OCI-LY3 (cell line): ENCODE data around the gene PAX6.

Source experiments
- H2AFZ ChIP-seq: fragments of 200-600, 300-600 bp; shearing (Covaris generic); 2 replicates; pipeline ENCODE4 v1.6.0; 2014; ENCODE audit warnings: antibody characterized with exemption, low read depth, low read length
- H3K27ac ChIP-seq: fragments of 200-600, 300-600 bp; sonication (generic); 2 replicates; pipeline ENCODE4 v1.5.1; 2014; ENCODE audit warnings: mild to moderate bottlenecking, low read length, moderate library complexity, mixed read lengths
- H3K27me3 ChIP-seq: fragments of 200-600, 300-600 bp; sonication (generic); 2 replicates; pipeline ENCODE4 v1.6.1; 2014; ENCODE audit warnings: low read depth, low read length, mixed read lengths
- H3K36me3 ChIP-seq: fragments of 200-600, 300-600 bp; sonication (generic); replicated peaks from 2 replicates; pipeline ENCODE3; 2014; ENCODE audit warnings: low read depth, low read length, mixed read lengths
- H3K4me1 ChIP-seq: fragments of 300-600, 200-600 bp; sonication (generic); 2 replicates; pipeline ENCODE4 v1.6.1; 2014; ENCODE audit warnings: low read length, mixed read lengths
- H3K4me2 ChIP-seq: fragments of 200-600, 300-600 bp; sonication (generic); 2 replicates; pipeline ENCODE4 v1.6.1; 2014; ENCODE audit warnings: low read length, mixed read lengths
- H3K4me3 ChIP-seq: fragments of 300-600, 200-600 bp; sonication (generic); 2 replicates; pipeline ENCODE4 v1.5.1; 2014; ENCODE audit warnings: antibody characterized with exemption, mild to moderate bottlenecking, low read length, moderate library complexity
- H3K79me2 ChIP-seq: fragments of 300-600, 200-600 bp; shearing (Covaris generic); 2 replicates; pipeline ENCODE4 v1.6.1; 2014; ENCODE audit warnings: mild to moderate bottlenecking, low read length, mixed read lengths
- H3K9ac ChIP-seq: fragments of 300-600, 200-600 bp; shearing (Covaris generic); 2 replicates; pipeline ENCODE4 v1.6.0; 2014; ENCODE audit warnings: mild to moderate bottlenecking, low read length, moderate library complexity
- H3K9me3 ChIP-seq: fragments of 200-600, 300-600 bp; shearing (Covaris generic); 2 replicates; pipeline ENCODE4 v1.6.1; 2014; ENCODE audit warnings: low read length, mixed read lengths; ENCODE audit not compliant: insufficient read depth
- H4K20me1 ChIP-seq: fragments of 200-600, 300-600 bp; sonication (generic); 2 replicates; pipeline ENCODE4 v1.6.1; 2016; ENCODE audit warnings: low read length, mixed read lengths; ENCODE audit not compliant: insufficient read depth
- EZH2phosphoT487 ChIP-seq: fragments of 200-600 bp; shearing (Covaris generic); IDR thresholded peaks from 2 replicates; pipeline ENCODE4 v1.6.1; 2018; ENCODE audit warnings: antibody characterized with exemption, mixed run types, low read depth
- TF ChIP-seq, protein P1 (sequence below): fragments of 200-600, 300-600 bp; sonication (generic); IDR thresholded peaks from 2 replicates; pipeline ENCODE4 v1.5.1; 2014; ENCODE audit warnings: antibody characterized with exemption, low read length, low read depth

Gene PAX6

DNA sequence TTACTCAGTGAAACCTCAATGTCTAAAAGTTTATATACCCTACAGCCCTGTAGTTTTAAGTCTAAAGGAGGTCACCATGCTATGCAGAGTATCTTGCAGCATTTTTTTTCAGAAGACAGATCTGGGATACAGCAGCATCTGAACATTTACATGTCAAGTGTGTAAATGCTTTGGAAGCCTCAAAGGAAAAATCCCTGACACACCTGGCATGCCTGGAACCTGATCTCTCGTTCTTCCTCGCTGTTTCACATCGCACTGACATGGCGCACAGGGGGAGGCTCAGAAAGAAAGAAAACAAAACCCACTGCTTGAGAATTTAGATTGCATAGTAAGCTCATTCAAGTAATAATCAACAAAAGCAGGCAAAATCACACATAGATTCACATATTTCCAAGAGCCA lies 31.0 kb downstream of the PAX6 start:
- Histone ChIP-seq H3K4me2 (no peak overlapping the region), H3K9me3 (no peaks in the 10 kb centered on the region), H3K27me3 (no peaks in the 10 kb centered on the region), H4K20me1 (no peaks in the 10 kb centered on the region), H3K36me3 (no peaks in the 10 kb centered on the region), H3K4me1 (no peaks in the 10 kb centered on the region), H3K27ac (no peak overlapping the region), H3K4me3 (no peak overlapping the region), H2AFZ (no peak overlapping the region), H3K79me2 (no peaks in the 10 kb centered on the region), H3K9ac (no peak overlapping the region)
- TF ChIP-seq, protein P1, sequence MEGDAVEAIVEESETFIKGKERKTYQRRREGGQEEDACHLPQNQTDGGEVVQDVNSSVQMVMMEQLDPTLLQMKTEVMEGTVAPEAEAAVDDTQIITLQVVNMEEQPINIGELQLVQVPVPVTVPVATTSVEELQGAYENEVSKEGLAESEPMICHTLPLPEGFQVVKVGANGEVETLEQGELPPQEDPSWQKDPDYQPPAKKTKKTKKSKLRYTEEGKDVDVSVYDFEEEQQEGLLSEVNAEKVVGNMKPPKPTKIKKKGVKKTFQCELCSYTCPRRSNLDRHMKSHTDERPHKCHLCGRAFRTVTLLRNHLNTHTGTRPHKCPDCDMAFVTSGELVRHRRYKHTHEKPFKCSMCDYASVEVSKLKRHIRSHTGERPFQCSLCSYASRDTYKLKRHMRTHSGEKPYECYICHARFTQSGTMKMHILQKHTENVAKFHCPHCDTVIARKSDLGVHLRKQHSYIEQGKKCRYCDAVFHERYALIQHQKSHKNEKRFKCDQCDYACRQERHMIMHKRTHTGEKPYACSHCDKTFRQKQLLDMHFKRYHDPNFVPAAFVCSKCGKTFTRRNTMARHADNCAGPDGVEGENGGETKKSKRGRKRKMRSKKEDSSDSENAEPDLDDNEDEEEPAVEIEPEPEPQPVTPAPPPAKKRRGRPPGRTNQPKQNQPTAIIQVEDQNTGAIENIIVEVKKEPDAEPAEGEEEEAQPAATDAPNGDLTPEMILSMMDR = no peak
- no peak for TF ChIP-seq EZH2phosphoT487

DNA sequence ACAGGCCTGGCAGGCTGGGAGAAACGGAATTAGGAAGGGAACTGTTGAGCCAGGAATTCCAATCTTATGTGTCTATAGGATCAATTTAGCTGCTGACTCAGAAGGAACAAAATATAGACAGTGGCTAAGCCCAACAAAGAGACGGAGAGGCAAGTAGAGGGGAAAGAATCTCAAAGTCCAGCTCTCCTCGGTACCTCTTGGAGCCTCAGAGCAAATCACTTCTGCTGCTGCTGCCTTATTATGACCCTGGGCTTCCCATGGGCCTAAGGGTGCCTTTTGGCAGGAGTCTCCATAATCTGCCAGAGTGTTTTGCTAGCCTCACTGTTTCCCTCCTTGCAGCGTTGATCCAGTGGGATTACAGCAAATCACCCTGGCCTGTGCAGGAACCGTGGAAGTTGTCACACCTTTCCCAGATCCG lies 31.7 kb downstream of the PAX6 start:
- TF ChIP-seq, protein P1 = no peak
- no peak for TF ChIP-seq EZH2phosphoT487
- Histone ChIP-seq H3K9me3 (no peaks in the 10 kb centered on the region), H3K36me3 (no peaks in the 10 kb centered on the region), H3K27ac (no peak overlapping the region), H4K20me1 (no peaks in the 10 kb centered on the region), H3K4me2 (no peak overlapping the region), H3K9ac (no peak overlapping the region), H3K4me1 (no peaks in the 10 kb centered on the region), H2AFZ (no peak overlapping the region), H3K79me2 (no peaks in the 10 kb centered on the region), H3K27me3 (no peaks in the 10 kb centered on the region), H3K4me3 (no peak overlapping the region)

DNA sequence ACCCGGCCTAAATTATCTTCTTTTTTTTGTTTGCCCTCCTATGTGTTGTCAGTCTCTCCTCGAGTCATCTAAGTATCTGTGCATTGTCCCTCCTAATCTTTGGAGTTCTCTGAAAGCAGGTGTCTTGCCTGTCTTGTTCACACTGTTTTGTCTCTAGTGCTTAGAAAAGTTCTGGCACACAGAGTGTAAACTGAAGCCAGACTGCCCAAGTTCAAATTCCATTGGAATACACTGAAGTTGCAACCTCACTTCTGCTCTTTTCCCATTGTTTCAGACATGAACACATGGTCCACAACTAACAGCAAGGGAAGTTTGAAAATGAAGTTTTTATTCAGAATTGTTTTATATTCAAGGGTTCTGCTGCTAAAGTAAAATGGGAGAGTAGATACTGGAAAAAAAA lies 38.7 kb downstream of the PAX6 start:
- Histone ChIP-seq H3K4me3 (no peak overlapping the region), H3K9me3 (no peaks in the 10 kb centered on the region), H3K9ac (no peak overlapping the region), H3K27ac (no peak overlapping the region), H3K4me2 (no peak overlapping the region), H3K4me1 (no peaks in the 10 kb centered on the region), H3K36me3 (no peaks in the 10 kb centered on the region), H3K27me3 (no peaks in the 10 kb centered on the region), H2AFZ (no peak overlapping the region), H3K79me2 (no peaks in the 10 kb centered on the region), H4K20me1 (no peaks in the 10 kb centered on the region)
- TF ChIP-seq EZH2phosphoT487 = no peak
- TF ChIP-seq, protein P1 = no peak

DNA sequence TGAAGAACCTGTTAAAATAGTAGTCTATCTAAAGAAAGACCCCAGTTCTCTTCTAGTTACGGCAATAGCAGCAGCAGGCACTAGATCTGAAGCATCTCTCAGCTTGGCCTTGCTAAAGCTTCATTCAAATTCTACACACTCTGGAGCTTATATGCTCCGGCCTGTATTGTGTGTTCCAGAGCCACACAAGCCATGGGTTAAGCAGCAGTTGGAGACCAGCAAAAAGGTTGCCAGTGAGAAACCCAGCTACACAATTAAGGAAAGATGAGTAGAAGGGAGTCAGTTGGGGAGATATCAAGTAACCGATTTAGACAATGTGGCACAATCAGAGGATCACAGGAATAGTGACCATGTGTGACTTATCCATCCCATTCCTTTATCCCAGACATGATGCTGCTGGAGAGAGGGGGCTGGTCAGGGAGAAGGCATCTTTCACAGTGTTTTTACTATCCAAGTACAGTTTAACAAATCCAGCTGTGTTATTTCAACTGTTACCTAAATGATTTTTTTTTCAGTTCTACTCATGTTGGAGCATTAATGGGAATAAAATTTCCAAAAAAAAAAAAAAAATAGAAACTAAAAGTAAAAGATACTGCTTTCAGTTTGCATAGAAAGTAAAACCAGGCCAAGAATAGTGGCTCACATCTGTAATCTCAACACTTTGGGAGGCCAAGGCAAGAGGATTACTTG lies 41.0 kb downstream of the PAX6 start:
- Histone ChIP-seq H3K4me1 (no peaks in the 10 kb centered on the region), H3K4me3 (no peak overlapping the region), H3K9ac (no peak overlapping the region), H3K36me3 (no peaks in the 10 kb centered on the region), H3K4me2 (no peak overlapping the region), H2AFZ (no peak overlapping the region), H3K27me3 (no peaks in the 10 kb centered on the region), H3K79me2 (no peaks in the 10 kb centered on the region), H3K9me3 (no peaks in the 10 kb centered on the region), H3K27ac (no peak overlapping the region), H4K20me1 (no peaks in the 10 kb centered on the region)
- TF ChIP-seq, protein P1 = no peak
- TF ChIP-seq EZH2phosphoT487 = no peak
